Suprapubic skin (tissue), 4 donors: ENCODE measurements around the gene ATP5PB. TPM values are rescaled to one million over a fixed set of nuclear protein-coding genes. Genes with fewer than 3 reads are reported as not detected.

Source experiments
- DNase-seq, 2 donors: peaks; one replicate each; pipeline ENCODE4 v3.0.0-alpha.2; 2019; ENCODE audit warnings: low spot score in 2 of 2
- H3K27ac ChIP-seq: fragments of 200-600 bp; sonication (generic); one replicate; pipeline ENCODE4 v1.5.1; 2019
- H3K27me3 ChIP-seq: fragments of 200-600 bp; sonication (generic); one replicate; pipeline ENCODE4 v1.5.1; 2019
- H3K36me3 ChIP-seq: fragments of 200-600 bp; sonication (generic); one replicate; pipeline ENCODE4 v1.5.1; 2019
- H3K4me1 ChIP-seq: fragments of 200-600 bp; sonication (generic); one replicate; pipeline ENCODE4 v1.5.1; 2019
- H3K4me3 ChIP-seq: fragments of 200-600 bp; sonication (generic); one replicate; pipeline ENCODE4 v1.5.1; 2019; ENCODE audit warnings: mild to moderate bottlenecking
- H3K9me3 ChIP-seq: fragments of 200-600 bp; sonication (generic); one replicate; pipeline ENCODE4 v1.5.1; 2019
- EP300 ChIP-seq: sonication (generic); formaldehyde crosslinking; IDR thresholded peaks from one replicate; pipeline ENCODE4 v1.6.1; 2017; ENCODE audit warnings: antibody characterized with exemption
- POLR2A ChIP-seq, 2 donors: fragments of 450-650 bp; IDR thresholded peaks; one replicate each; pipeline ENCODE4 v1.6.1; 2017; ENCODE audit warnings: antibody characterized with exemption in 2 of 2, mild to moderate bottlenecking in 2 of 2, moderate library complexity in 2 of 2
- POLR2AphosphoS5 ChIP-seq, 3 donors: sonication (generic); formaldehyde crosslinking; IDR thresholded peaks; one replicate each; pipeline ENCODE4 v1.6.1; 2017; ENCODE audit warnings: antibody characterized with exemption in 3 of 3
- WGBS: methylation state at CpG from one replicate; pipeline ENCODE4 v1.1.5; 2018; 5-methylcytosine and 5-hydroxymethylcytosine counted together
- total RNA-seq, 4 donors: library from RNA; depleted of rRNA; stranded (reverse); fragments of >200 nt; gene quantifications; one replicate each; pipeline ENCODE4 v1.1.0, GENCODE V29; 2016
- TF ChIP-seq, protein P1 (sequence below), 2 donors: fragments of 200-600 bp in 1 of 2; fragments of 450-650 bp in 1 of 2; sonication (generic) in 1 of 2; IDR thresholded peaks; one replicate each; pipeline ENCODE4 v1.5.1; 2016 to 2019; ENCODE audit warnings: antibody characterized with exemption in 2 of 2, mild to moderate bottlenecking in 1 of 2, moderate library complexity in 1 of 2

Gene ATP5PB
- total RNA-seq, 4 donors from 2014 or later = 79.6 to 154 (median 140) TPM

DNA sequence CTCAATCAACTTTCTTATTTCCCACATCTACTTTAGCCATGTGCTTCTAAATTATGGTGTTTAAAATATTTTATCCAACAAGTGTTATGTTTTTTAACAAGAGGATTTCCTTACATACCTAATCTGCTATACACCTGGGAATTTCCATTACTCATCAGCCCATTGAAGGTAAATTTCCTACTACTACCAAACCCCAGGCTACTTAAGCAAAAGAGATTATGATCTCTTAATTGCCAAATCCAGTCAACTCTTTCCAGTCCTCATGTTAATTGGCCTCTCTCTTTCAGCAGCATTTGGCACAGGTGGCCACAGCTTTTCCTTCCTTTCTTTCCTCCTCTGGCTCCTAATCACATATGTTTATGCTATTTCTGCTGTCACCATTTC lies 19.4 kb downstream of the ATP5PB start:
- H3K36me3 ChIP-seq = peaks cover 13% of the 10 kb centered on the region

DNA sequence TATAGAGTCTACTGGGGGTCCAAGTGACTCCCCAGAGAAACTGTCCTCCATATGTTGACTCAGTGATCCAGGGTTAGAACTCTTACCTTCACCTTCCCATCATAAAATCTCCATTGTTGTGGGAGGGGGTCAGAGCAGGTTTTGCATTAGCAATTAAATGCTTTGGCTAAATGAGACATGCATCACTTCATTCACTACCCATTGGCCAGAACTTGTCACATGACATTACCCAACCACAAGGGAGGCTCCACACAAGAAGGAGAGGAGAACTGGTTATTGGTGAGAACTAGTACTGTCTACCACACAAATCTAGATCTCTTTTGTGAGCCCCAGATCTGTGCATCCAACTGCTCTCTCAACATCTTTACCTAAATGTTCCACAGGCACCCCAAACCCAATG lies 20.3 kb downstream of the ATP5PB start:
- H3K4me1 ChIP-seq = no peaks in the 10 kb centered on the region
- peaks cover 13% of the 10 kb centered on the region for H3K36me3 ChIP-seq
- H3K27ac ChIP-seq = no peak overlapping the region
- H3K27me3 ChIP-seq = no peaks in the 10 kb centered on the region
- no peak overlapping the region for H3K4me3 ChIP-seq
- no peaks in the 10 kb centered on the region for H3K9me3 ChIP-seq
- DNase-seq = no peak
- no peak for TF ChIP-seq POLR2A (IDR thresholded peaks at IDR 0.05)
- no peak for TF ChIP-seq POLR2AphosphoS5 (IDR thresholded peaks at IDR 0.05)
- no peak for TF ChIP-seq EP300
- TF ChIP-seq, protein P1, sequence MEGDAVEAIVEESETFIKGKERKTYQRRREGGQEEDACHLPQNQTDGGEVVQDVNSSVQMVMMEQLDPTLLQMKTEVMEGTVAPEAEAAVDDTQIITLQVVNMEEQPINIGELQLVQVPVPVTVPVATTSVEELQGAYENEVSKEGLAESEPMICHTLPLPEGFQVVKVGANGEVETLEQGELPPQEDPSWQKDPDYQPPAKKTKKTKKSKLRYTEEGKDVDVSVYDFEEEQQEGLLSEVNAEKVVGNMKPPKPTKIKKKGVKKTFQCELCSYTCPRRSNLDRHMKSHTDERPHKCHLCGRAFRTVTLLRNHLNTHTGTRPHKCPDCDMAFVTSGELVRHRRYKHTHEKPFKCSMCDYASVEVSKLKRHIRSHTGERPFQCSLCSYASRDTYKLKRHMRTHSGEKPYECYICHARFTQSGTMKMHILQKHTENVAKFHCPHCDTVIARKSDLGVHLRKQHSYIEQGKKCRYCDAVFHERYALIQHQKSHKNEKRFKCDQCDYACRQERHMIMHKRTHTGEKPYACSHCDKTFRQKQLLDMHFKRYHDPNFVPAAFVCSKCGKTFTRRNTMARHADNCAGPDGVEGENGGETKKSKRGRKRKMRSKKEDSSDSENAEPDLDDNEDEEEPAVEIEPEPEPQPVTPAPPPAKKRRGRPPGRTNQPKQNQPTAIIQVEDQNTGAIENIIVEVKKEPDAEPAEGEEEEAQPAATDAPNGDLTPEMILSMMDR (IDR thresholded peaks at IDR 0.05) = no peak

More for the DNA sequence above, 19.4 kb downstream of the ATP5PB start:
- H3K27me3 ChIP-seq = no peaks in the 10 kb centered on the region
- no peaks in the 10 kb centered on the region for H3K9me3 ChIP-seq
- no peak for DNase-seq
- H3K4me3 ChIP-seq = no peak overlapping the region
- no peaks in the 10 kb centered on the region for H3K4me1 ChIP-seq
- TF ChIP-seq EP300 (no peak), POLR2A (IDR thresholded peaks at IDR 0.05) (no peak), POLR2AphosphoS5 (IDR thresholded peaks at IDR 0.05) (no peak)
- TF ChIP-seq, protein P1 (IDR thresholded peaks at IDR 0.05) = no peak
- H3K27ac ChIP-seq = no peak overlapping the region

DNA sequence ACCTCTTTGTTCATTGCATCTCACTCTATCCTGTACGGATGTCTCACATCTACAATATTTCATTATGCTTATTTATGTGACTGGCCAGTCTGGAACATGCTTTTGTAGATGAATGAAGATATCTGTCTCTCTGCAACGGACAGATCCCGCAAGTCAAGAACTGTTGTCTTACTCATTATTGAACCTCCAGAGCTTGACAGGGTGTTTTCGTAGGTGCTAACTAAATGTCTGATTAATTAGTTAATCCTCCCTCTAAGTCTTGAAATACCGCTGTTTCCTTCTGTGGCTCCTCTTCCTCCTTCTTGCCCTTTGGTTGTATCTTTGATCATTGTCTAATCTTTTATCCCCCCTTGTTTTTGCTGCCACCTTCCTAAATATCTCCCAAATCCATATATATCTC lies 21.3 kb downstream of the ATP5PB start:
- H3K27me3 ChIP-seq = no peaks in the 10 kb centered on the region
- DNase-seq = no peak
- WGBS = 86% methylated on average over 5 of the region's 5 CpGs

DNA sequence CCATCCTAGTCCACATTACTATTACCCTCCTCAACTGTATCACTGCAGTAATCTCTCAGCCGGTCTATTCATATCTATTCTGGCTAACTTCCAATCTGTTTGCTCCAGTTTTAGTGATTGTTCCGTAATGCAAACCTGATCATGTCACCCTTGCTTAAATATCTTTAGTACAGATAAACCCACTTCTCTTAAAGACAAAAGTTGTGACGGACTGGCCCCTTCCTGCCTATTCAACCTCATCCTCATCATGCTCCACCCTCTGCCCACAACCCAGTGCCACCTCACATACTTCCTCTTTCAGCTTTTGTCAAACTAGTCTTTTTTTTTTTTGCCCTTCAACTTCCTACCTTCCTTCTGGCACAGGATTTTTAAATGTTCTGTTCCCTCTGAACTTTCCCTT lies 21.7 kb downstream of the ATP5PB start:
- no peaks in the 10 kb centered on the region for H3K9me3 ChIP-seq
- no peak overlapping the region for H3K4me3 ChIP-seq
- H3K27me3 ChIP-seq = no peaks in the 10 kb centered on the region
- H3K27ac ChIP-seq = no peak overlapping the region
- DNase-seq = no peak
- peaks cover 13% of the 10 kb centered on the region for H3K36me3 ChIP-seq
- no peaks in the 10 kb centered on the region for H3K4me1 ChIP-seq
- no peak for TF ChIP-seq POLR2A (IDR thresholded peaks at IDR 0.05)
- TF ChIP-seq POLR2AphosphoS5 (IDR thresholded peaks at IDR 0.05) = no peak
- TF ChIP-seq, protein P1 (IDR thresholded peaks at IDR 0.05) = no peak
- no peak for TF ChIP-seq EP300
- WGBS = 52% methylated on average over 3 of the region's 3 CpGs

More for the DNA sequence above, 21.3 kb downstream of the ATP5PB start:
- TF ChIP-seq POLR2A (IDR thresholded peaks at IDR 0.05) = no peak
- TF ChIP-seq POLR2AphosphoS5 (IDR thresholded peaks at IDR 0.05) = no peak
- TF ChIP-seq EP300 = no peak
- TF ChIP-seq, protein P1 (IDR thresholded peaks at IDR 0.05) = no peak
- Histone ChIP-seq H3K27ac (no peak overlapping the region), H3K36me3 (peaks cover 13% of the 10 kb centered on the region), H3K9me3 (no peaks in the 10 kb centered on the region), H3K4me1 (no peaks in the 10 kb centered on the region), H3K4me3 (no peak overlapping the region)

DNA sequence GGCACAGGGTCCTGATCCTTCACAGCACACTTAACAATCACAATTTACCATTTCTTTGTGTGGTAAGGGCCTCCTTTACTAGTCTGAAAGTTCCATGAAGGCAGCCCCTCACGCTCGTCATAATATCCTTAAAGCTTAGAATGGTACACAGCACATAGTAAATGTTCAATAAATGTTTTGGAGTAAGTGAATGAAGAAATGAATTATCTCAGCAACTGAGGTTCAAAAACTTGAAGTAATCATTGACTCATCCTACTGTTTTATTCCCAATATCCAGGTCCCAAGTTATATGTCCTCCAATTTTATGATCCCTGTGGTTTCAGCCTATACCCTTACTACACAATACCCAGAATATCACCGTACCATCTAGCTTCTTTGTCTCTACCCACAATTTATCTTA lies 22.3 kb downstream of the ATP5PB start:
- WGBS = 94% methylated on average over 3 of the region's 3 CpGs
- H3K36me3 ChIP-seq = peaks cover 13% of the 10 kb centered on the region
- no peak overlapping the region for H3K27ac ChIP-seq
- TF ChIP-seq, protein P1 (IDR thresholded peaks at IDR 0.05) = no peak
- TF ChIP-seq POLR2AphosphoS5 (IDR thresholded peaks at IDR 0.05) (no peak), POLR2A (IDR thresholded peaks at IDR 0.05) (no peak), EP300 (no peak)
- H3K9me3 ChIP-seq = no peaks in the 10 kb centered on the region
- no peaks in the 10 kb centered on the region for H3K4me1 ChIP-seq
- H3K4me3 ChIP-seq = no peak overlapping the region
- H3K27me3 ChIP-seq = no peaks in the 10 kb centered on the region
- DNase-seq = no peak
